A673 (cell line): Measurements from ENCODE around the gene FSHB.

Experiments
- EZH2 ChIP-seq: fragments of 200-600 bp; sonication (generic); IDR thresholded peaks from 2 replicates; pipeline ENCODE4 v1.6.1; 2017; ENCODE audit warnings: borderline replicate concordance, low read depth, mild to moderate bottlenecking, mixed read lengths, antibody characterized with exemption, low read length; ENCODE audit not compliant: poor library complexity, severe bottlenecking
- TF ChIP-seq, protein P1 (sequence below): fragments of 300-800, 200-600 bp; sonication (generic); conservative IDR thresholded peaks from 2 replicates; pipeline ENCODE4 v1.5.1; 2017; ENCODE audit warnings: low read depth, mild to moderate bottlenecking, antibody characterized with exemption, low read length, moderate library complexity, mixed read lengths

DNA sequence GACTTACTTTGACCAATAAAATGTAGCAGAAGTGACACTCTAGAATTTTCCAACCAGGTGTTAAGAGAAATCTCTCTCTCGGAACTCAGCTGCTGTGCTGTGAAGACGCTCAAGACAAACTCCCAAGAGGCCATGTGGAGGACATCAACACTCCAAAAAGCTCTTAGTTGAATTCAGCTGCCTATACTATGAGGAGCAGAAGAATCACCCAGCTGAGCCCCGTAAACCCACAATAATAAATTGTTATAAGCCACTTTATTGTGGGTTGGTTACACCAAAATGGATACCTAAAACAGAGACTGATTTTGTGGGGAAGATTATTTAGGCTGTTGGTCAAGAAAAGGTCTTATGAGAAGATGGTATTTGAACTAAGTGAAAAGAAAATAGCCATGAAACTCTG lies 44.1 kb upstream of the FSHB start:
- no peak for TF ChIP-seq EZH2
- TF ChIP-seq, protein P1, sequence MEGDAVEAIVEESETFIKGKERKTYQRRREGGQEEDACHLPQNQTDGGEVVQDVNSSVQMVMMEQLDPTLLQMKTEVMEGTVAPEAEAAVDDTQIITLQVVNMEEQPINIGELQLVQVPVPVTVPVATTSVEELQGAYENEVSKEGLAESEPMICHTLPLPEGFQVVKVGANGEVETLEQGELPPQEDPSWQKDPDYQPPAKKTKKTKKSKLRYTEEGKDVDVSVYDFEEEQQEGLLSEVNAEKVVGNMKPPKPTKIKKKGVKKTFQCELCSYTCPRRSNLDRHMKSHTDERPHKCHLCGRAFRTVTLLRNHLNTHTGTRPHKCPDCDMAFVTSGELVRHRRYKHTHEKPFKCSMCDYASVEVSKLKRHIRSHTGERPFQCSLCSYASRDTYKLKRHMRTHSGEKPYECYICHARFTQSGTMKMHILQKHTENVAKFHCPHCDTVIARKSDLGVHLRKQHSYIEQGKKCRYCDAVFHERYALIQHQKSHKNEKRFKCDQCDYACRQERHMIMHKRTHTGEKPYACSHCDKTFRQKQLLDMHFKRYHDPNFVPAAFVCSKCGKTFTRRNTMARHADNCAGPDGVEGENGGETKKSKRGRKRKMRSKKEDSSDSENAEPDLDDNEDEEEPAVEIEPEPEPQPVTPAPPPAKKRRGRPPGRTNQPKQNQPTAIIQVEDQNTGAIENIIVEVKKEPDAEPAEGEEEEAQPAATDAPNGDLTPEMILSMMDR = no peak
